K562 (cell line): ENCODE data around the gene KCTD19. TPM values are rescaled to one million over a fixed set of nuclear protein-coding genes. Genes with fewer than 3 reads are reported as not detected.

ENCODE experiments used
- ETV6 ChIP-seq, 3 experiments: fragments of 150-350 bp in 1 of 3; sonication (generic) in 1 of 3; formaldehyde crosslinking in 1 of 3; IDR thresholded peaks; 2 replicates each; pipeline versions ENCODE4 v1.6.1 to v1.8.0; 2014 to 2022; ENCODE audit warnings: borderline replicate concordance in 2 of 3, low read depth in 2 of 3, antibody characterized with exemption in 1 of 3, low read length in 1 of 3, mild to moderate bottlenecking in 1 of 3, missing genetic modification reagents in 1 of 3
- FOS ChIP-seq: IDR thresholded peaks from 3 replicates; pipeline ENCODE4 v1.6.1; 2011; ENCODE audit not compliant: insufficient read length; ENCODE audit errors: extremely low read depth
- FOXA1 ChIP-seq: fragments of 450-650 bp; IDR thresholded peaks from 2 replicates; pipeline ENCODE4 v1.6.1; 2016; ENCODE audit warnings: mild to moderate bottlenecking, borderline replicate concordance
- KAT7 ChIP-seq: sonication (generic); formaldehyde crosslinking; IDR thresholded peaks from 2 replicates; pipeline ENCODE4 v1.8.0; 2022; ENCODE audit warnings: missing genetic modification reagents, mild to moderate bottlenecking, borderline replicate concordance
- KHSRP ChIP-seq: fragments of 450-650 bp; IDR thresholded peaks from 2 replicates; pipeline ENCODE4 v1.6.1; 2017
- PHB2 ChIP-seq: fragments of 450-650 bp; IDR thresholded peaks from 2 replicates; pipeline ENCODE4 v1.6.1; 2017; ENCODE audit warnings: low read depth
- TRIM24 ChIP-seq, 2 experiments: fragments of 450-650 bp; IDR thresholded peaks; 2 replicates each; pipeline ENCODE4 v1.6.1; 2016
- ZBTB7A ChIP-seq: IDR thresholded peaks from 2 replicates; pipeline ENCODE4 v1.6.1; 2011; ENCODE audit warnings: low read depth, mild to moderate bottlenecking, low read length, moderate library complexity, borderline replicate concordance; ENCODE audit not compliant: control insufficient read depth
- ZFP91 ChIP-seq: sonication (generic); formaldehyde crosslinking; IDR thresholded peaks from 2 replicates; pipeline ENCODE4 v1.8.0; 2022; ENCODE audit warnings: mild to moderate bottlenecking, missing genetic modification reagents
- ZNF639 ChIP-seq, 2 experiments: fragments of 200-800 bp in 1 of 2; sonication (Bioruptor generic) in 1 of 2; sonication (generic) in 1 of 2; formaldehyde crosslinking in 1 of 2; IDR thresholded peaks in 1 of 2; conservative IDR thresholded peaks in 1 of 2; 2 replicates each; pipeline versions ENCODE4 v1.5.0 to v1.6.1; 2016 to 2020; ENCODE audit warnings: missing compliant biosample characterization in 1 of 2, missing genetic modification characterization in 1 of 2, missing genetic modification reagents in 1 of 2
- polyA plus RNA-seq, 8 experiments: library from polyadenylated mRNA; depleted of rRNA in 4 of 8; stranded (reverse) in 5 of 8; unstranded in 3 of 8; fragments of >200 nt; fragmentation: Nextera tagmentation in 2 of 8; fragmentation: Illumina TruSeq in 1 of 8; extraction: Ambion mirVana in 2 of 8; extraction: Trizol in 1 of 8; gene quantifications; 2 replicates each; pipeline versions ENCODE4 v1.2.1 to v1.2.3, GENCODE V29; 2011 to 2014; ENCODE audit warnings: inconsistent platforms in 1 of 8, missing spikeins in 1 of 8
- total RNA-seq, 7 experiments: library from RNA; depleted of rRNA in 6 of 7; stranded (reverse); fragments of >200 nt in 6 of 7; fragmentation: Illumina TruSeq in 2 of 7; extraction: Trizol in 2 of 7; gene quantifications; 2 replicates each; pipeline versions ENCODE4 v1.2.1 to v1.2.3, GENCODE V29; 2011 to 2021; ENCODE audit warnings: low replicate concordance in 1 of 7
- TF ChIP-seq, protein P1 (sequence below): IDR thresholded peaks from 2 replicates; pipeline ENCODE4 v1.6.1; 2011; ENCODE audit not compliant: insufficient read length; ENCODE audit errors: extremely low read depth
- TF ChIP-seq, protein P2 (sequence below): fragments of 450-650 bp; IDR thresholded peaks from 2 replicates; pipeline ENCODE4 v1.6.1; 2018; ENCODE audit not compliant: partially characterized antibody
- TF ChIP-seq, protein P3 (sequence below): fragments of 450-650 bp; formaldehyde crosslinking; IDR thresholded peaks from 2 replicates; pipeline ENCODE4 v1.4.0; 2020; ENCODE audit warnings: mild to moderate bottlenecking, mixed read lengths
- TF ChIP-seq, protein P4 (sequence below): IDR thresholded peaks from 2 replicates; pipeline ENCODE4 v1.6.1; 2012; ENCODE audit warnings: low read depth, low read length, improper control_type of control experiment, borderline replicate concordance

KCTD19 gene
- total and polyA plus RNA-seq, 9 of the 15 experiments (the other 6 are each of a cell fraction or from before 2014, with no cell fraction given): 0.03 to 0.91 (median 0.22) TPM; not detected in 2

DNA sequence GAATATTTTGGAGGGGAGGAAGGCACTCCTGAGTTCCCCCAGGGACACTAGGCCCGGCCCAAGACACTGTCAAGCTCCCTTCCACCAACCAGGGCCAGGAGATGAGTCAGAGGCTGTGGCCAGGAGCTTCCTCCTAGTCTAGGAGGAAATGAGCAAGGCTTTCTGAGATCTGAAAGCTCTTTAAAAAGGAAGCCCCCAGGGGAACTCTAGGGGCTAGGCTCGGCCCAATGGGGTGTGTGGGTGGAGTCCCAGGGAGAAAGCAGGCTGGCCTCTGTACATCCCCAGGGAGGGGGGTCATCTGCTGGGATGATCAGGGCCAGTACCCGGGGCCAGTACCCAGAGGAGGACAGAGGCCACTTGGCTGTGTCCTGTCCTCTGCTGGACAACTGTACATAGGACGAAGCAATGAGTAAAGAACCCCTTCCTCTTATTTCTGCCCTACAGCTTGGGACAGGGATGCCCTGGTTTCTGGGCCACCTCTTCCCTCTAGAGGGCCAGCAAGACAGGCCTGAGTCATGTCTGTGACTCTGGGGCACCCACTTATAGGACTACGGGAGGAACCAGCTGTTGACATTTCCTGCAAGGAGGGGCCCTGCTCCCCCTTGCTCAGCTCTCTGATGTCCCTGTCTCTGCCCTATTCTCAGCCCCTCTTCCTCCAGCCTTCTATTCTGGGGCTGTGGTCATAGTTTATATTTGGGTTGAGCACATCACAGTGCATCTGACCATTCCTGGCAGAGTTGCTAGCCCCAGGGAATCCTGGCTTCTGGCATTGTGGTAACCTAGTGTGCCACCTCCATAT lies 82.0 kb downstream of the KCTD19 start (continued):
- no peak for TF ChIP-seq ZFP91 (CRISPR knock-in tag)
- TF ChIP-seq, protein P1, sequence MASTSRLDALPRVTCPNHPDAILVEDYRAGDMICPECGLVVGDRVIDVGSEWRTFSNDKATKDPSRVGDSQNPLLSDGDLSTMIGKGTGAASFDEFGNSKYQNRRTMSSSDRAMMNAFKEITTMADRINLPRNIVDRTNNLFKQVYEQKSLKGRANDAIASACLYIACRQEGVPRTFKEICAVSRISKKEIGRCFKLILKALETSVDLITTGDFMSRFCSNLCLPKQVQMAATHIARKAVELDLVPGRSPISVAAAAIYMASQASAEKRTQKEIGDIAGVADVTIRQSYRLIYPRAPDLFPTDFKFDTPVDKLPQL: no peak
- peak; percentile 85; the same call in 1 of the 2 replicates for TF ChIP-seq ZBTB7A
- TF ChIP-seq TRIM24 (IDR thresholded peaks at IDR 0.05): no peak
- TF ChIP-seq KAT7 (CRISPR knock-in tag): no peak
- TF ChIP-seq, protein P2, sequence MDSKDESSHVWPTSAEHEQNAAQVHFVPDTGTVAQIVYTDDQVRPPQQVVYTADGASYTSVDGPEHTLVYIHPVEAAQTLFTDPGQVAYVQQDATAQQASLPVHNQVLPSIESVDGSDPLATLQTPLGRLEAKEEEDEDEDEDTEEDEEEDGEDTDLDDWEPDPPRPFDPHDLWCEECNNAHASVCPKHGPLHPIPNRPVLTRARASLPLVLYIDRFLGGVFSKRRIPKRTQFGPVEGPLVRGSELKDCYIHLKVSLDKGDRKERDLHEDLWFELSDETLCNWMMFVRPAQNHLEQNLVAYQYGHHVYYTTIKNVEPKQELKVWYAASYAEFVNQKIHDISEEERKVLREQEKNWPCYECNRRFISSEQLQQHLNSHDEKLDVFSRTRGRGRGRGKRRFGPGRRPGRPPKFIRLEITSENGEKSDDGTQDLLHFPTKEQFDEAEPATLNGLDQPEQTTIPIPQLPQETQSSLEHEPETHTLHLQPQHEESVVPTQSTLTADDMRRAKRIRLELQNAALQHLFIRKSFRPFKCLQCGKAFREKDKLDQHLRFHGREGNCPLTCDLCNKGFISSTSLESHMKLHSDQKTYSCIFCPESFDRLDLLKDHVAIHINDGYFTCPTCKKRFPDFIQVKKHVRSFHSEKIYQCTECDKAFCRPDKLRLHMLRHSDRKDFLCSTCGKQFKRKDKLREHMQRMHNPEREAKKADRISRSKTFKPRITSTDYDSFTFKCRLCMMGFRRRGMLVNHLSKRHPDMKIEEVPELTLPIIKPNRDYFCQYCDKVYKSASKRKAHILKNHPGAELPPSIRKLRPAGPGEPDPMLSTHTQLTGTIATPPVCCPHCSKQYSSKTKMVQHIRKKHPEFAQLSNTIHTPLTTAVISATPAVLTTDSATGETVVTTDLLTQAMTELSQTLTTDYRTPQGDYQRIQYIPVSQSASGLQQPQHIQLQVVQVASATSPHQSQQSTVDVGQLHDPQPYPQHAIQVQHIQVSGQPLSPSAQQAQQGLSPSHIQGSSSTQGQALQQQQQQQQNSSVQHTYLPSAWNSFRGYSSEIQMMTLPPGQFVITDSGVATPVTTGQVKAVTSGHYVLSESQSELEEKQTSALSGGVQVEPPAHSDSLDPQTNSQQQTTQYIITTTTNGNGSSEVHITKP: peak; percentile 63
- no peak; a peak in 1 of 4 replicates for TF ChIP-seq ETV6 (IDR thresholded peaks at IDR 0.05; ENCODE audit: borderline replicate concordance in 1 of 2, low read depth in 2 of 2, low read length in 1 of 2)
- TF ChIP-seq ETV6 (CRISPR knock-in tag; IDR thresholded peaks at IDR 0.05; ENCODE audit: borderline replicate concordance): no peak
- no peak for TF ChIP-seq FOXA1
- no peak for TF ChIP-seq ZNF639 (CRISPR knock-in tag; conservative IDR thresholded peaks at IDR 0.05 in 1 of 2, IDR thresholded peaks at IDR 0.05 in 1 of 2)
- TF ChIP-seq, protein P3, sequence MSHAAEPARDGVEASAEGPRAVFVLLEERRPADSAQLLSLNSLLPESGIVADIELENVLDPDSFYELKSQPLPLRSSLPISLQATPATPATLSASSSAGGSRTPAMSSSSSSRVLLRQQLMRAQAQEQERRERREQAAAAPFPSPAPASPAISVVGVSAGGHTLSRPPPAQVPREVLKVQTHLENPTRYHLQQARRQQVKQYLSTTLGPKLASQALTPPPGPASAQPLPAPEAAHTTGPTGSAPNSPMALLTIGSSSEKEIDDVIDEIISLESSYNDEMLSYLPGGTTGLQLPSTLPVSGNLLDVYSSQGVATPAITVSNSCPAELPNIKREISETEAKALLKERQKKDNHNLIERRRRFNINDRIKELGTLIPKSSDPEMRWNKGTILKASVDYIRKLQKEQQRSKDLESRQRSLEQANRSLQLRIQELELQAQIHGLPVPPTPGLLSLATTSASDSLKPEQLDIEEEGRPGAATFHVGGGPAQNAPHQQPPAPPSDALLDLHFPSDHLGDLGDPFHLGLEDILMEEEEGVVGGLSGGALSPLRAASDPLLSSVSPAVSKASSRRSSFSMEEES: no peak
- TF ChIP-seq, protein P4, sequence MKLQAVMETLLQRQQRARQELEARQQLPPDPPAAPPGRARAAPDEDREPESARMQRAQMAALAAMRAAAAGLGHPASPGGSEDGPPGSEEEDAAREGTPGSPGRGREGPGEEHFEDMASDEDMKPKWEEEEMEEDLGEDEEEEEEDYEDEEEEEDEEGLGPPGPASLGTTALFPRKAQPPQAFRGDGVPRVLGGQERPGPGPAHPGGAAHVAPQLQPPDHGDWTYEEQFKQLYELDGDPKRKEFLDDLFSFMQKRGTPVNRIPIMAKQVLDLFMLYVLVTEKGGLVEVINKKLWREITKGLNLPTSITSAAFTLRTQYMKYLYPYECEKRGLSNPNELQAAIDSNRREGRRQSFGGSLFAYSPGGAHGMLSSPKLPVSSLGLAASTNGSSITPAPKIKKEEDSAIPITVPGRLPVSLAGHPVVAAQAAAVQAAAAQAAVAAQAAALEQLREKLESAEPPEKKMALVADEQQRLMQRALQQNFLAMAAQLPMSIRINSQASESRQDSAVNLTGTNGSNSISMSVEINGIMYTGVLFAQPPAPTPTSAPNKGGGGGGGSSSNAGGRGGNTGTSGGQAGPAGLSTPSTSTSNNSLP: no peak
- no peak for TF ChIP-seq FOS
- no peak for TF ChIP-seq PHB2
- TF ChIP-seq KHSRP: no peak
